Measurements from ENCODE around the gene MYOZ3. TPM values are rescaled to one million over a fixed set of nuclear protein-coding genes. Genes with fewer than 3 reads are reported as not detected.

The MYOZ3 gene
- total RNA-seq, 3 donors from 2014 or later = under 0.01 to 0.33 (median 0.15) TPM

- TF ChIP-seq POLR2A (IDR thresholded peaks at IDR 0.05) = no peak
- no peak for TF ChIP-seq POLR2AphosphoS5 (IDR thresholded peaks at IDR 0.05)
- TF ChIP-seq CTCF (IDR thresholded peaks at IDR 0.05) = no peak
- Histone ChIP-seq H3K4me3 (no peak overlapping the region), H3K27me3 (no peaks in the 10 kb centered on the region), H3K4me1 (peaks cover 9 to 16% of the 10 kb centered on the region in 2 donors), H3K27ac (no peak overlapping the region), H3K36me3 (no peaks in the 10 kb centered on the region), H3K9me3 (no peaks in the 10 kb centered on the region)
- intact Hi-C loops (cut with DNase I; ENCODE audit: low total_unique reads) = no loop called here
- DNase-seq (ENCODE audit: low spot score in 2 of 2) = no peak
These were observed 15.5 kb downstream of the MYOZ3 start for GRCh38 chr5:150676578-150676977.

GRCh38 chr5:150689120-150689519, 28.1 kb downstream of the MYOZ3 start:
- Histone ChIP-seq H3K9me3 (no peaks in the 10 kb centered on the region), H3K36me3 (peaks cover 24% of the 10 kb centered on the region), H3K4me1 (no peaks in the 10 kb centered on the region), H3K27me3 (no peaks in the 10 kb centered on the region), H3K27ac (no peak overlapping the region), H3K4me3 (no peak overlapping the region)
- DNase-seq (ENCODE audit: low spot score in 2 of 2) = no peak
- TF ChIP-seq POLR2AphosphoS5 (IDR thresholded peaks at IDR 0.05) (no peak), CTCF (IDR thresholded peaks at IDR 0.05) (no peak), POLR2A (IDR thresholded peaks at IDR 0.05) (no peak)
- intact Hi-C loops (cut with DNase I; ENCODE audit: low total_unique reads) = no loop called here

- TF ChIP-seq CTCF (IDR thresholded peaks at IDR 0.05) = no peak
- no peak for TF ChIP-seq POLR2AphosphoS5 (IDR thresholded peaks at IDR 0.05)
- TF ChIP-seq POLR2A (IDR thresholded peaks at IDR 0.05) = no peak
- no peak overlapping the region for H3K27ac ChIP-seq
- no peaks in the 10 kb centered on the region for H3K4me1 ChIP-seq
- DNase-seq (ENCODE audit: low spot score in 2 of 2) = no peak
- intact Hi-C loops (cut with DNase I; ENCODE audit: low total_unique reads) = no loop called here
- H3K9me3 ChIP-seq = no peaks in the 10 kb centered on the region
- no peaks in the 10 kb centered on the region for H3K27me3 ChIP-seq
- no peak overlapping the region for H3K4me3 ChIP-seq
- peaks cover 24% of the 10 kb centered on the region for H3K36me3 ChIP-seq
These were observed 29.7 kb downstream of the MYOZ3 start for GRCh38 chr5:150690760-150691159.

- Histone ChIP-seq H3K4me1 (no peaks in the 10 kb centered on the region), H3K27me3 (no peaks in the 10 kb centered on the region), H3K36me3 (peaks cover 24% of the 10 kb centered on the region), H3K27ac (no peak overlapping the region), H3K9me3 (no peaks in the 10 kb centered on the region), H3K4me3 (no peak overlapping the region)
- TF ChIP-seq CTCF (IDR thresholded peaks at IDR 0.05) (no peak), POLR2AphosphoS5 (IDR thresholded peaks at IDR 0.05) (no peak), POLR2A (IDR thresholded peaks at IDR 0.05) (no peak)
- intact Hi-C loops (cut with DNase I; ENCODE audit: low total_unique reads) = no loop called here
- DNase-seq (ENCODE audit: low spot score in 2 of 2) = no peak
These were observed 31.2 kb downstream of the MYOZ3 start for GRCh38 chr5:150692276-150692675.

- no peaks in the 10 kb centered on the region for H3K27me3 ChIP-seq
- TF ChIP-seq CTCF (IDR thresholded peaks at IDR 0.05) (no peak), POLR2A (IDR thresholded peaks at IDR 0.05) (no peak), POLR2AphosphoS5 (IDR thresholded peaks at IDR 0.05) (no peak)
- no peaks in the 10 kb centered on the region for H3K9me3 ChIP-seq
- intact Hi-C loops (cut with DNase I; ENCODE audit: low total_unique reads) = loop anchor here (5.0 kb wide), 1 partner anchor 442 kb away; no protein-coding TSS in a partner anchor
- peaks cover 24% of the 10 kb centered on the region for H3K36me3 ChIP-seq
- no peak overlapping the region for H3K4me3 ChIP-seq
- H3K27ac ChIP-seq = no peak overlapping the region
- peaks cover 0 to 4% of the 10 kb centered on the region in 2 donors for H3K4me1 ChIP-seq
- no peak for DNase-seq (ENCODE audit: low spot score in 2 of 2)
These were observed 33.6 kb downstream of the MYOZ3 start for GRCh38 chr5:150694612-150695011.

Measured in breast epithelium (tissue), 4 donors.